GM19463 (cell line): Measurements from ENCODE around the gene SMIM8.

Experiments
- ATAC-seq: cut with Tn5 transposase; IDR thresholded peaks from one replicate; pipeline ENCODE4 v1.9.1; 2021; ENCODE audit warnings: mild to moderate bottlenecking, moderate library complexity; ENCODE audit not compliant: unreplicated experiment

The SMIM8 gene

GRCh38 chr6:87333591-87334181, 11.3 kb downstream of the SMIM8 start:
- no peak for ATAC-seq

DNA sequence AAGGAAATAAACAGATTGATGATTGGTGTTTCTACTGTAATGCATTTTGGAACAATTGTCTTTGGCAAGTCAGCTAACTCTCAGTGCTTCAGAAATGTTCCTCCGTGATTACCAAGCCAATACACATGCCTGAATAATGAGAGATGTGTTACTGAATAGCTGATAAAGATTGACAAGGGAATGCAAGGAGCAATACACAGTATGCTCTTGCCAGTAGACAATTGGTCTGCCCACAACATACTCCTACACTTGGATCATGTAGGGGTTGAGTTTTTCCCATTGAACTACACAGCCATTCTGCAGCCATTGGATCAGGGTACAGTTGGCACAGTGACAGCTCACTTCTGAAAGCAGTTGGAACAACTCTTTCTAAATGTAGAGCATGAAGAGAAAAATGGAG, 12.3 kb downstream of the SMIM8 start:
- ATAC-seq = no peak

GRCh38 chr6:87336367-87336766, 14.0 kb downstream of the SMIM8 start:
- no peak for ATAC-seq

DNA sequence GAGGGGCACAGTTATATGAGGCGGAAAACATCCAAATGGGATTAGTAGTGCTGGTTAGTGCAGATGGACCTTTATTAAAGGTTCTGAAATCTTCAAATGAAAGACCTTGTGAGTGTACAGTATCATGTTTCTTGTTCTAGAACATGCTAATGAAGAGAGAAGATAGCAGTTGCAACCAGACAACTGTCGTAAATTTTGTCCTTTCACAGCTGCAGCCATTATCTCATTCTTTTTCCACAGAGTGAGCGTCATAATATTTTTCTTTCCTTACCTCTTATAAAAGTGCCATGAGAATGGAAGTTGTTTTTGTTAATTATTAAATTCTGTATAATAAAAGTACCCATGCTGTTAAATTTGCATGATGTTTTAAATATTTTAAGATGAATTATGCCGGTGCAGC, 17.8 kb downstream of the SMIM8 start:
- no peak for ATAC-seq

GRCh38 chr6:87341158-87341557, 18.8 kb downstream of the SMIM8 start:
- ATAC-seq = no peak

- ATAC-seq = peak; percentile 97
Measured at GRCh38 chr6:87341899-87342298, 19.5 kb downstream of the SMIM8 start.

GRCh38 chr6:87342829-87343228, 20.4 kb downstream of the SMIM8 start:
- no peak for ATAC-seq

GRCh38 chr6:87344731-87345130, 22.3 kb downstream of the SMIM8 start, which contains the start of gene C6orf163:
Gene C6orf163, plus strand, starts transcription at chr6:87344813. Its CDS starts 287 bp downstream, at chr6:87345100.
- no peak for ATAC-seq

DNA sequence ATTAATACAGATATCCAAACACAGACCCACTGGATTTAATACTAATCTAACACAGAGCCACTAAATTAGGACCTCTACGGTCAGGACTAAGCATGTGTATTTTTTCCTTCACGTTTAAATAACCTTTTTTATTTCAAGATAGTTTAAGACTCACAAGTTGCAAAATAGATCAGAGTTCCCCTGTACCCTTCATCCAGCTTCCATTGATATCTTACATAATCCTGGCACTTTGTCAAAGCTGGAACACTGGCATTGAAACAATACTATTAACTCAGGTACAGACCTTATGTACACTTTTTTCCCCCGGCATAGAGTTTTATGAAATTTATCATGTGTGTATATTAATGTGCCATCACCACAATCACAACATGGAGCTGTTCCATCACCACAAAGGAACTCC, 24.3 kb downstream of the SMIM8 start:
- no peak for ATAC-seq

DNA sequence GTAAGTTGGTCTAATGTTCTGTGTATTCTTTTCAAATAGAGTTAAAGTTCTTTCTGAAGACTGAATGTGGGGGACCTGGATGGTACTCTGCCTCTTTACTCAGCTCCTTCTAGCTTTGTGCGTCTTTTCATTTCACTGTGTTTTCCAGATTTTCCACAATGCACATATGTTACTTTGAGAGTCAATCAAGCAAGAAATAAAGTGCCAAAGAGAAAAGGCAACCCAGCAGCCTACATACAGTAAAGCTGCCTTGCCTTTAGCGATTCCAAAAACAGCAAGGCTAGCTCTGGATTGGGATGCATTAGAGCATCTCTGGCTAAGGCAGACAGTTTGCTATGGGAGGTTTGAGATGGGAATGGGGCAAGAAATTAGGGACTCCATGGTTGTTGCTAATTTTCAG, 27.5 kb downstream of the SMIM8 start:
- no peak for ATAC-seq

DNA sequence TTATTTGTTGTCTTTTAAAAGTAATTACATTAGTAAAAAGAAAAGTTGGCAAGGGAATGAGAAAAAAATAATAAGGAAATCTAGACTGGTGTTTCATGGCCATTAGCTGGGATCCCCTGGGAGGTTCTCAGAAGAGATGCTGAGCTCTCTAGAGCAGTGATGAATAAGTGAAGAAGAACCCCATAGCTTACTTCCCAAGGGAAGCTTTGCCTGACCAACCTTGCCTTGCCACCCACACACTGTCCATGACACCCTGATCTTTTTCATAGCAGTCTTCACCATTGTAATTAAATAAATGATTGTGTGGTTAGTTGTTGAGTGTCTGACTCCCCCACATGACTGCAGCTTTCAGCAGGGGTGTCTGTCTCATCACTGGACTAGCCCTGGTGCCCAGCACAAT, 28.1 kb downstream of the SMIM8 start:
- no peak for ATAC-seq

DNA sequence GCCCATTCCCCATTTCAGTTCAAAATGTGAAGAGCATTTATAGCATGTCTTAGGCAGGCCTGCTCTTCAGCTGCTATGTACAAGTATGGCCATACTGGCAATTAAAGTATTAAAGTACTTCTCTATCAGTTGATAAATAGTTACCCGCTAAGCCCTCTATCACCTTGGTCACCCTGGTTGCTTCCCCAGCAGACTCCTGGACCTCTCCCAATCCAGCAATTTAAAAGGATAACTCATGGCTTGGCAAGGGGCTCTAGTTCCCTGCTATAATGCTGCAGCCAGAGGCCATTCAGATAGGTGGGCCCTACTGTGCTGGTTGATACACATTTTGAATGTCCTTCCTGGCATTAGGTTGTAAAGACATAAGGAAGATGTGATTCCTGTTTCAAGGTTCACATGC, 29.2 kb downstream of the SMIM8 start:
- no peak for ATAC-seq

DNA sequence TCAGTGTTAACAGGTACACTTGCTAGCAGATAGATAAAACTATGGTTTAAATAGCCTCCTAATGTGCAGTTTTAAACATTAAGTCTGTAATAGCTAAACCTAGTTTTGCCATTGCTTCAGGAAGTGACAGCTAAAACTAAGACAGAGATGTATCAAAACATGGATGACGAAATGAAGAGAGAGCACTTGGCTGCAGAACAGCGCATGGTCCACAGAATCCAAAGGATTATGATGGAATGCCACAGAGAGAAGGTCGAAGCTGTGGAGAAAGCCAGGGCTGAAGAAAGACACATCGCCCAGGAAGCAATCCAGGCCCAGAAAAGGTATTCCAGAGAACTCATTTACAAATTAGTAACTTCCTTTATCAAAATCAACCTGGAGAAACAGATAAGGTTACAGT, 33.8 kb downstream of the SMIM8 start:
- no peak for ATAC-seq

DNA sequence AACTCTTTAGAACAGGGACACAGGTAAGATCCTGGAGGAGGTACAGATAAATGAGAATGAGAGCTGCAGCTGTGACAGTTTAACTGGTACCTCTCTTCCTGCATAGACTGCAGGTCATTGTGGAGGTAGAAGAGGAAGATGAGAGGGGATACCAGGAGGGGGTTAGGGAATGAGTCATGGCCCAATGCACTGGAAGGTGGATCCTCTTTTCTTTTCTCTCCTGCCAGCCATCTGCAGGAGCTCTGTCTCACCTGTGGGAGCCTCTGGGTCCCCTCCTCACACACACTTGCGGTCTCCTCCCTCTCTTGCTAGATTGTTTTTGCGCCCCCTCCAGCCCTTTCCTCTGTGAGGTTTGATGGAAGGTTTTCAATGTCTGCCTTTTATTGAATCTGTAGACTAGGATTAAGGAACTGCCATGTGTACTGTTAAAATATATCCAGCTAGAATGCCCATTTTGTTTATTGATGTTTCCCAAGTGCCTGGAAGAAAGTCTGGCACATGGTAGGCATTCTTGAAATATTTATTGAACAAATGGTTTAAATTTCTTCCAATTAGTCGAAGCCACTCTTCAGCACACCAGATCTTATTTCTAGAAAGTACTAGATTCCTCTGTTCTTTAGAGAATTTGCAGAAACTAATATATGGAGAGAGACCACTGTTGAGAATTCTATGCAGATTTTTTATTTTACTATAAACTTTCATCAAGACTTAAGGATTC, 35.2 kb downstream of the SMIM8 start:
- ATAC-seq = no peak

DNA sequence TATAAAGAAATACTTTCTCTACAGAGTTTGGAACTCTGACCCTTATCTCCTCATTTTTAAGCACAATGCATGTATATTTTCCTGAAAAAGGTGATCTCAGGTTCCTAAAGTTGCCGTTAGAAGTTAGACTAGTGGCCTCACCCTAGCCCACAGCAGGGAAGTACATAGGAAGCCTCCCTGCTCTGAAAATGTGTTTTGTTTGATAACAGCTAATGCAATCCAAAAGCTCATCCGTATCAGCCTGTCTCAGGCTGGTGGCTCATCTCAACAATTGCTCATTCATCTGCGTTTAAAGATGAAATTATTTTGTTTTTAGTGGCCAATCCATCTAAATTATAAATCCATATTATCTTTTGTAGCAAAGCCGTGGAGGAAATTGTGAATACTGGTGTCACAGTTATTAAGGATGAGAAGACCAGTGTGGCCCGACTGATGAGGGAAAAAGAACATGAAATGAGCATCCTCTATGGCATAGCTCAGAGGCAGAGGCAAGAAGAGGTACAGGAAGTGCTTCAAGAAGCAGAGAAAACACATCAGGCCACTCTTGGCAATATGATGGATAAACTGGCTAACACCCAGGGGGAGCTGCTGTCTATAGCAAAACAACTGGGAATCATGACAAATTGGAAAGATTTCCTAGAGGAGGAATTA, 42.3 kb downstream of the SMIM8 start:
- no peak for ATAC-seq

DNA sequence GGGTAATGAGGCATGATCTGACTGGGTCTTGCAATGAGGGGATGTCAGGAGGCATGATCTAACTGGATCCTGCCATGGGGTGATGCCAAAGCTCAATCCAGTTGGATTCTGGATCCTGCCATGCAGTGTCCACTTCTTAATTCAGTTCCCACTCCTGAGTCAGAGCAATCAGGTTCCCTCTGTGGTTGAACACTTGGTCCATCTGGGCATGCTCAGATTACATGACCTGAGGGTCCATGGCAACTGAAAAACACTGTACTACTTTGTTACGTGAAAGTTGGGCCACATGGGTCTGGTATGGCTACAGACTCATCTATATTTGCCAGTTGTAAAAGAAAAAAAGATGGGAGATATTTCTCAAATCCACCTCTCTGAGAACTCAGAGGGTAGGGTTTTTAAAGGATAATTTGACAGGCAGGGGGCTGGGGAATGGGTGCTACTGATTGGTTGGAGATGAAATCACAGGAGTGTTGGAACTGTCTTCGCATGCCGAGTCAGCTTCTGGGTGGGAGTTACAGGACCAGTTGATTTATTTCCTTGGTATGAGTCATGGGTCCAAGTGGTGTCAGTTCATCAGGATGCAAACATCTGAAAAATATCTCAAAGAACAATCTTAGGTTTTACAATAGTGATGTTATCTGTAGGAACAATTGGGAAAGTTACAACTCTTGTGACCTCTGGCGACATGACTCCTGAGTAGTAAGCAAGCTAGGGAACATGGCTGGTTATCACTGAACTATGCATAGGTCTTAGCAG, 43.9 kb downstream of the SMIM8 start:
- no peak for ATAC-seq

DNA sequence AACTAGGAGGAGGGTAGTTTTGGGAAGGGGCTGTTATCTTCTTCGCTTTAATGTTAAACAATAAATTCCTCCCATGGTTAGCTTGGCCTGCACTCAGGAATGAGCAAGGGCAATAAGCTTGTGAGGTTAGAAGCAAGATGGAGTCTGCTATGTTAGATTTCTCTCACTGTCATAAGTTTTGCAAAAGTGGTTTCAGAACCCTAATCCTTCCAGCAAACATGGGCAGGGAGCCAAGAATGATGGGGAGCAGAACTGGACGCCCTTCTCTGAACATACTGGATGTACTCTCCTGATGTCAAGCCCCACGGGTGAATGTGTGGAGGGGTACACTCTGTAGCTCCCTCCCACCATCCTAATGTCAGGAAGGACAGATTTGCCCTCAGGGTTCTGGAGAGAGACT, 44.5 kb downstream of the SMIM8 start:
- no peak for ATAC-seq

- no peak for ATAC-seq
Measured at GRCh38 chr6:87373377-87373776, 51.0 kb downstream of the SMIM8 start.

DNA sequence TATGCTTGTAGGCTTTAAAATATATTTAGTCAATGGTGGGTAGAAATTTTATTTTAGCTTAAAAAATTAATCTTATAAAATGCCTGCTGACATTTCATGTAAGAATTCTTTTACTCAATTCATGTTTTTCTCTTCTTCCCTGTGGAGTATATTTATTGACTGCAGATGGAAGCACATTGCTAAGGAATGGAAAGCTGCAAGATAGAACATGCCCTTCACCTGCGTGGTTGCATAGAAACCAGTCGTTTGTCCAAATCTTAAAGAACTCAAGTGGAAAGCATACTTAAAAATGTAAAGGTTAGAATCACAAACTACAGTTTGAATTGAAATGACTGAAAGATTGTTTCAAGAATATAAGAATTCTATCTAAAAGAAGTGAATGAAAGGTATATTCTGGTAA, 52.9 kb downstream of the SMIM8 start:
- no peak for ATAC-seq

GRCh38 chr6:87376643-87377042, 54.3 kb downstream of the SMIM8 start:
- no peak for ATAC-seq

DNA sequence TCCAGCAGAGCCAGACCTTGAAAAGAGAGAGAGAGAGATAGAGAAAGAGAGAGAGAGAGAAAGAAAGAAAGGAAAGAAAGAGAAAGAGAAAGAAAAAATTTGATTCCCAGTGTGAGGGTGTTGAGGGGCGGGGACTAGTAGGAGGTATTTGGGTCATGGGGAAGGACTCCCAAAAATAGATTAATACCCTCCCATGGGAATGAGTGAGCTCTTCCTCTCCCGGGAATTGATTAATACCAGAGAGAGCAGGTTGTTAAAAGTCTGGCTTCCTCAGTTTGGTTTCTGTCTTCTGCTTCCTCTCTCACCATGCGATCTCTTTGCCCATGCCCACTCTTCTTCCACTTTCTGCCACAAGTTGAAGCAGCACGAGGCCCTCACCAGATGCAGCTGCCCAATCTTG, 56.6 kb downstream of the SMIM8 start:
- ATAC-seq = peak; percentile 66

DNA sequence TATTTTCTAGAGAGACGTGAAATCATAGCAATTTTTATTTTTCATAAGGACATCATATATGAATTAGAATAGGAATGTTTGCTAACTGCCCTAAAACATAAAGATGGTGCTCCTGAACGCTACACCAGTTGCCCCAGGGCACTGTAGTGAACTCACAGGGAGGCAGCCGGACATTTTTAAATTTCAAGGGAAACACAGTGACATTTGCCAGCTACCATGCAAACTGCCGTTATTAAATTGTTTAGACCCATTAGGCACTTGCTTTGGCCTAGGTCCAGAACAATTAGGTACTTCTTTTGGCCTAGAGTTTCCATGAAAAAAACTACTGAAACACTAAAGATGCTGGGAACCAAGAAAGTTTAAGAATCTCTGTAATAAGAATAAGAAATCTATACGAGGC, 60.5 kb downstream of the SMIM8 start:
- ATAC-seq = no peak
